DND-41 (cell line): ENCODE data around the gene CTRB2.
A peak's percentile ranks its signal among the peaks of the same experiment; 100 is the strongest.

Source experiments
- ATAC-seq: fragments of 200-7000 bp; cut with Tn5 transposase; 3 replicates; pipeline ENCODE4 v1.9.1; 2021; ENCODE audit warnings: low read depth; ENCODE audit not compliant: insufficient read depth
- DNase-seq: peaks from one replicate; pipeline ENCODE4 v3.0.0-alpha.2; 2020
- H2AFZ ChIP-seq: 2 replicates; pipeline ENCODE4 v1.6.0; 2012; ENCODE audit warnings: low read depth, low read length
- H3K27ac ChIP-seq: 2 replicates; pipeline ENCODE4 v1.5.1; 2012; ENCODE audit warnings: low read length, inconsistent platforms
- H3K27me3 ChIP-seq: fragments of 200-600 bp; sonication (generic); 2 replicates; pipeline ENCODE4 v1.6.0; 2012; ENCODE audit warnings: low read length, mild to moderate bottlenecking, inconsistent platforms; ENCODE audit not compliant: insufficient read depth, poor library complexity
- H3K36me3 ChIP-seq: 2 replicates; pipeline ENCODE4 v1.5.1; 2012; ENCODE audit warnings: low read length, inconsistent platforms; ENCODE audit not compliant: insufficient read depth
- H3K4me1 ChIP-seq: 2 replicates; pipeline ENCODE4 v1.5.1; 2012; ENCODE audit warnings: mild to moderate bottlenecking, low read length; ENCODE audit not compliant: insufficient read depth
- H3K4me2 ChIP-seq: 2 replicates; pipeline ENCODE4 v1.6.0; 2012; ENCODE audit warnings: mild to moderate bottlenecking, moderate library complexity, low read length, inconsistent platforms; ENCODE audit not compliant: insufficient read depth
- H3K4me3 ChIP-seq, 2 experiments: fragments of 200-600 bp in 1 of 2; shearing (Covaris generic) in 1 of 2; 2 replicates each; pipeline ENCODE4 v1.5.1; 2012 to 2016; ENCODE audit warnings: inconsistent platforms in 2 of 2, low read length in 2 of 2, mild to moderate bottlenecking in 2 of 2, low read depth in 1 of 2, moderate library complexity in 1 of 2
- H3K79me2 ChIP-seq: 2 replicates; pipeline ENCODE4 v1.6.0; 2012; ENCODE audit warnings: low read length, inconsistent platforms; ENCODE audit not compliant: insufficient read depth
- H3K9ac ChIP-seq: 2 replicates; pipeline ENCODE4 v1.6.0; 2012; ENCODE audit warnings: low read depth, mild to moderate bottlenecking, inconsistent platforms, low read length, moderate library complexity
- H3K9me3 ChIP-seq: 2 replicates; pipeline ENCODE4 v1.5.1; 2012; ENCODE audit warnings: low read length, moderate library complexity, mild to moderate bottlenecking, inconsistent platforms; ENCODE audit not compliant: insufficient read depth, severe bottlenecking
- H4K20me1 ChIP-seq: 2 replicates; pipeline ENCODE4 v1.6.0; 2012; ENCODE audit warnings: low read length; ENCODE audit not compliant: insufficient read depth
- EZH2 ChIP-seq: IDR thresholded peaks from 3 replicates; pipeline ENCODE4 v1.6.1; 2012; ENCODE audit warnings: borderline replicate concordance, low read depth, mild to moderate bottlenecking, moderate library complexity, low read length, inconsistent platforms; ENCODE audit not compliant: severe bottlenecking
- TF ChIP-seq, protein P1 (sequence below): IDR thresholded peaks from 2 replicates; pipeline ENCODE4 v1.5.1; 2012; ENCODE audit warnings: borderline replicate concordance, low read length, moderate library complexity, mild to moderate bottlenecking; ENCODE audit not compliant: poor library complexity, severe bottlenecking; ENCODE audit errors: extremely low read depth

CTRB2 gene

DNA sequence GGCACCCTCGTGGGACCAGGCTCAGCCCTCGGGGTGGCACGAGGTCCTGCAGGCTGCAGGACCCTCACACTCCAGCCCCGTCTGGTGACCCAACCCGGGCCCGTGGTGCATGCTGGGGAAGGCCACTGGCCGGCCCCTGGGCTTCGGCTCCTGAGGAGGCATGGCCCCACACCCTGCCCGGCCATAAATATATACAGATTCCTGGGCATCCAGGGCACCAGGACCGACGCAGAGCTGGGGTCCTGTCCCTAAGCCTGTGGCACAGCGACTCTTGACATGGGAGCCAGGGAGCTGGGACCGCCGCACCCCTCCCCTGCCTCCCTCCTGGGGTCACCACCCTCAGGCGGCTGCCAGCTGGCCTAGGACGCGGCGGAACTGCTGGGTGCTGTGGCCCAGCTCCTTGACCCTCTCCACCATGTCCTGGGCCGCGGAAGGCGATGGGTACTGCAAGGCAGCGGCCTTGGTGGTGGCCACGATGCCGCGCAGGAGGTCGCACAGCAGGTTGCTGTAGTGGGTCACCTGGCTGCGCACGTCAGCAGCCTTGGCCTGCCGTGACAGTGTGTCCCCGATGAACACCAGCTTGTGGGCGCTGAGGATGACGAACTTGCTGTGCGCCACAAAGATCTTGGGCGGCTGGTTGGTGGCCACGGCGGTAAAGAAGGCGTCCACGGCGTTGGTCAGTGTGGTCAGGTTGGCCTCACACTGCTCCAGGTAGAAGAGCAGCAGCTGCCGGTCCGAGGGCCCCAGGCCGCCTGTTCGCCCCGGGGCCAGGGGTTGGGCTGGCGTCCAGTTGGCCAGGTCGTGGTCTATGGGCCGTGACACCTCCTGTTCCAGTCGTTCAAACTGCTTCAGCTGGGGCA, 22.4 kb upstream of the CTRB2 start:
- Histone ChIP-seq H3K4me3 (no peak overlapping the region), H3K27me3 (no peaks in the 10 kb centered on the region), H2AFZ (no peak overlapping the region), H4K20me1 (peaks cover 6% of the 10 kb centered on the region; the same call in 1 of the 2 replicates), H3K9me3 (no peaks in the 10 kb centered on the region), H3K27ac (no peak overlapping the region), H3K36me3 (no peaks in the 10 kb centered on the region), H3K4me2 (no peak overlapping the region), H3K9ac (no peak overlapping the region), H3K79me2 (no peaks in the 10 kb centered on the region), H3K4me1 (peaks cover 6% of the 10 kb centered on the region)
- ATAC-seq (no peak), DNase-seq (no peak)
- TF ChIP-seq, protein P1, sequence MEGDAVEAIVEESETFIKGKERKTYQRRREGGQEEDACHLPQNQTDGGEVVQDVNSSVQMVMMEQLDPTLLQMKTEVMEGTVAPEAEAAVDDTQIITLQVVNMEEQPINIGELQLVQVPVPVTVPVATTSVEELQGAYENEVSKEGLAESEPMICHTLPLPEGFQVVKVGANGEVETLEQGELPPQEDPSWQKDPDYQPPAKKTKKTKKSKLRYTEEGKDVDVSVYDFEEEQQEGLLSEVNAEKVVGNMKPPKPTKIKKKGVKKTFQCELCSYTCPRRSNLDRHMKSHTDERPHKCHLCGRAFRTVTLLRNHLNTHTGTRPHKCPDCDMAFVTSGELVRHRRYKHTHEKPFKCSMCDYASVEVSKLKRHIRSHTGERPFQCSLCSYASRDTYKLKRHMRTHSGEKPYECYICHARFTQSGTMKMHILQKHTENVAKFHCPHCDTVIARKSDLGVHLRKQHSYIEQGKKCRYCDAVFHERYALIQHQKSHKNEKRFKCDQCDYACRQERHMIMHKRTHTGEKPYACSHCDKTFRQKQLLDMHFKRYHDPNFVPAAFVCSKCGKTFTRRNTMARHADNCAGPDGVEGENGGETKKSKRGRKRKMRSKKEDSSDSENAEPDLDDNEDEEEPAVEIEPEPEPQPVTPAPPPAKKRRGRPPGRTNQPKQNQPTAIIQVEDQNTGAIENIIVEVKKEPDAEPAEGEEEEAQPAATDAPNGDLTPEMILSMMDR, result no peak
- TF ChIP-seq EZH2, result no peak

DNA sequence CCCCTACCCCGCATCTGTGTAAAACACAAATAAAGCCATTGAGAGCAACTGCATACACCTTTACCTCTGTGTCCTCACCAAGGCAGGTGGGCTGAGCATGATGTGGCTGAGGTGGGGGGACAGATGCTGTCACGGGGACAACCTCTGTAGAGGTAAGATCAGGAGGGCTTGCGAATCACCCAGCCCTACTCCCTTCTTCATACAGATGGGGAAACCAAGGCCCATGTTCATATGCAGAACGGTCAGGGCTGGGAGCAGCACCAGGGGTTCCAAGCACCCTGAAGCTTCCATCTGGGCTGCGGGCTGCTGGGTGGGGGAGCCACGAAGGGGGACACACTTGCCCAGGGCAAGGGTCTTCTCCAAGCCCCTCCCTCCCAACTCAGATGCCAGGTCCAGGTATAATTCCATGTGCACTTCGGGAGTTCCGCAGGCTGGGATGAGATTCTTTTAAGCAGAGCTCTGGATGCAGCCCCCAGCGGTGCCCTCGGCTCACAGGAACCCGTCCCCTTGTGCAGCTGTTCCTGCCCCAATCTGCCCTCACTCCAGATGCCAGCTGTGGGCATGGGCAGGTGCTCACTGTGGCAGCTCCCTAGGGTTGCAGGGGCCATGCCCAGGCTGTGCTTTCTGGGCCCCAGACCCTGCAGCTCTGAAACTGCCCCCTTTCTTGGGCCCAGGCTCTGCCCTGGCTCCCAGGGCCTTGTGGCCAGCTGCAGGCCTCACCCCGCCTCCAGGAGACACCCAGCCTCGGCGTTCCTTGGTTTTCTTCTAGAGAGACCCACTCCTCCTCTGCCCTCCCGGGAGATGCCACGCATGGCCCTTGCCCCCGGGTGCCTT, 21.4 kb upstream of the CTRB2 start:
- Histone ChIP-seq H3K4me2 (no peak overlapping the region), H3K36me3 (no peaks in the 10 kb centered on the region), H2AFZ (no peak overlapping the region), H3K9ac (no peak overlapping the region), H3K4me1 (no peaks in the 10 kb centered on the region), H3K27me3 (no peaks in the 10 kb centered on the region), H3K27ac (no peak overlapping the region), H3K79me2 (no peaks in the 10 kb centered on the region), H4K20me1 (peaks cover 6% of the 10 kb centered on the region; the same call in 1 of the 2 replicates), H3K4me3 (no peak overlapping the region), H3K9me3 (no peaks in the 10 kb centered on the region)
- ATAC-seq (peak; percentile 37; the same call in 2 of the 3 replicates), DNase-seq (no peak)
- no peak for TF ChIP-seq EZH2

DNA sequence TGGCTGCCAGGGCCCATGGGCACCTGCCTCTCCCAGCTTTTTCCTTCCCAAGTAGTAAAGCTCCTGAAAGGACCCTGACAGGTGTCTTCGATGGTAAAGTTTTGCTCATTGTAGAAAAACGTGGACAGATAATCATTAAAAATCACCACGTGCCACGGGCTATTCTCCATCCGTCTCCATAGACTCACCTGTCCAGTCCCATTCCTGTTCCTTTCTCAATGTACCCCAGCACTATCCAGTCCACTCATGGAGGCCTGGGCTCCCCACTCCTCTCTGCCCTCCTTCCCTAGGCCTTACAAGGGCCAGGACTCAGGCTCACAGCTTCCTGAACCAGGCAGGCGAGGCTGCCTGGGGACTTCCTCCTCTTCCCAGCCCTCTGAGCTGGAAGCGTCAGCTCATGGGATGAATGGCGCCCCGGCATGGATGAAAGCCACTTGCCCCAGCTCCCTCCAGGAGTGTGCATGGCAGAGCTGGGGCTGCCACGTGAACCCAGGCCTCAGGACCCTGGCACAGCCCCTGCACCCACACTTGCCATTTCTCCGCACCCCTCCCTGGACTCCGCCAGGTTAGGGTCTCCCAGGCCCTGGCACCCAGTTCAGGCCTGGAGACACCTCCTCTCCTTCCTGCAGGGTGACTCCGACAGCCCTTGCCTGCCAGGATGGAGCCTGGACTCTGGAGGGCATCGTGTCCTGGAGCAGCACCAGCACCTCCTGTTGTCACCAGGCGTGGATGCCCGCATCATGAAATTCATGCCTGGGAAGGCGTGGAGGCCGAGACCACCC, 20.6 kb upstream of the CTRB2 start:
- TF ChIP-seq, protein P1, result no peak
- TF ChIP-seq EZH2, result no peak
- peaks cover 6% of the 10 kb centered on the region; the same call in 1 of the 2 replicates for H4K20me1 ChIP-seq
- H3K79me2 ChIP-seq, result no peaks in the 10 kb centered on the region
- DNase-seq, result no peak
- H2AFZ ChIP-seq, result no peak overlapping the region
- no peaks in the 10 kb centered on the region for H3K4me1 ChIP-seq
- ATAC-seq, result no peak
- H3K4me3 ChIP-seq, result no peak overlapping the region
- H3K9me3 ChIP-seq, result no peaks in the 10 kb centered on the region
- H3K36me3 ChIP-seq, result no peaks in the 10 kb centered on the region
- no peak overlapping the region for H3K9ac ChIP-seq
- H3K27me3 ChIP-seq, result no peaks in the 10 kb centered on the region
- H3K4me2 ChIP-seq, result no peak overlapping the region
- no peak overlapping the region for H3K27ac ChIP-seq
